Neural cell (in vitro differentiated cells): ENCODE measurements around the gene VIPAS39. TPM values are rescaled to one million over a fixed set of nuclear protein-coding genes. Genes with fewer than 3 reads are reported as not detected.

Experiments
- H2AFZ ChIP-seq: fragments of 200-600, 300-800 bp; sonication (generic), shearing (Covaris generic); 2 replicates; pipeline ENCODE4 v1.6.0; 2014; ENCODE audit warnings: low read depth, mild to moderate bottlenecking, antibody characterized with exemption, low read length, moderate library complexity
- H3F3A ChIP-seq: fragments of 200-600 bp; shearing (Covaris generic); 2 replicates; pipeline ENCODE4 v1.6.1; 2016; ENCODE audit warnings: mild to moderate bottlenecking, moderate library complexity, mixed read lengths, antibody characterized with exemption, low read length; ENCODE audit not compliant: insufficient read depth, poor library complexity, severe bottlenecking
- H3K27ac ChIP-seq: fragments of 200-600, 300-800 bp; sonication (generic), shearing (Covaris generic); 2 replicates; pipeline ENCODE4 v1.5.1; 2014; ENCODE audit warnings: mild to moderate bottlenecking, low read length, moderate library complexity
- H3K27me3 ChIP-seq: fragments of 300-800, 200-600 bp; sonication (generic), shearing (Covaris generic); 2 replicates; pipeline ENCODE4 v1.6.0; 2014; ENCODE audit warnings: mild to moderate bottlenecking, low read depth, low read length, moderate library complexity; ENCODE audit not compliant: insufficient read depth
- H3K36me3 ChIP-seq: fragments of 300-800, 200-600 bp; sonication (generic), shearing (Covaris generic); 2 replicates; pipeline ENCODE4 v1.5.1; 2014; ENCODE audit warnings: mild to moderate bottlenecking, antibody characterized with exemption, low read length, moderate library complexity; ENCODE audit not compliant: insufficient read depth
- H3K4me2 ChIP-seq: fragments of 300-800, 200-600 bp; sonication (generic), shearing (Covaris generic); 2 replicates; pipeline ENCODE4 v1.6.0; 2014; ENCODE audit warnings: mild to moderate bottlenecking, low read length
- H3K4me3 ChIP-seq: fragments of 300-800, 200-600 bp; sonication (generic), shearing (Covaris generic); 2 replicates; pipeline ENCODE4 v1.5.1; 2014; ENCODE audit warnings: mild to moderate bottlenecking, low read length, moderate library complexity
- H3K79me2 ChIP-seq: fragments of 200-600 bp; shearing (Covaris generic); replicated peaks from 2 replicates; pipeline ENCODE4 v1.6.0; 2014; ENCODE audit warnings: mild to moderate bottlenecking, low read length, moderate library complexity; ENCODE audit not compliant: insufficient read depth
- H3K9ac ChIP-seq: fragments of 300-800, 200-600 bp; sonication (generic), shearing (Covaris generic); 2 replicates; pipeline ENCODE4 v1.6.1; 2016; ENCODE audit warnings: mild to moderate bottlenecking, low read length, mixed read lengths
- H3K9me2 ChIP-seq: fragments of 200-600 bp; shearing (Covaris generic); 2 replicates; pipeline ENCODE4 v1.6.1; 2016; ENCODE audit warnings: mild to moderate bottlenecking, low read length, mixed read lengths; ENCODE audit not compliant: insufficient read depth
- H3K9me3 ChIP-seq: fragments of 200-600, 300-800 bp; sonication (generic), shearing (Covaris generic); 2 replicates; pipeline ENCODE4 v1.6.1; 2016; ENCODE audit warnings: mild to moderate bottlenecking, mixed run types, low read length, moderate library complexity, mixed read lengths
- H4K20me1 ChIP-seq: fragments of 200-600 bp; shearing (Covaris generic); 2 replicates; pipeline ENCODE4 v1.6.1; 2016; ENCODE audit warnings: mild to moderate bottlenecking, mixed run types; ENCODE audit not compliant: insufficient read depth
- CTCF ChIP-seq: fragments of 450-650 bp; IDR thresholded peaks from 2 replicates; pipeline ENCODE4 v1.5.1; 2014; ENCODE audit warnings: antibody characterized with exemption, mild to moderate bottlenecking, moderate library complexity; ENCODE audit not compliant: poor library complexity, severe bottlenecking
- EP300 ChIP-seq: fragments of 450-650 bp; conservative IDR thresholded peaks from 2 replicates; pipeline ENCODE4 v1.6.1; 2014; ENCODE audit warnings: antibody characterized with exemption, mild to moderate bottlenecking, moderate library complexity; ENCODE audit not compliant: poor library complexity, severe bottlenecking
- EZH2 ChIP-seq: fragments of 200-600, 300-800 bp; shearing (Covaris generic), sonication (generic); IDR thresholded peaks from 2 replicates; pipeline ENCODE4 v1.6.1; 2014; ENCODE audit warnings: antibody characterized with exemption, low read length, borderline replicate concordance, mild to moderate bottlenecking; ENCODE audit not compliant: insufficient read depth, poor library complexity, severe bottlenecking
- MXI1 ChIP-seq: fragments of 450-650 bp; conservative IDR thresholded peaks from 2 replicates; pipeline ENCODE4 v1.6.1; 2014; ENCODE audit warnings: antibody characterized with exemption, mild to moderate bottlenecking; ENCODE audit not compliant: poor library complexity, severe bottlenecking
- POLR2AphosphoS5 ChIP-seq: IDR thresholded peaks from 2 replicates; pipeline ENCODE4 v1.6.1; 2012
- RAD21 ChIP-seq: fragments of 450-650 bp; conservative IDR thresholded peaks from 2 replicates; pipeline ENCODE4 v1.6.1; 2014; ENCODE audit warnings: antibody characterized with exemption, mild to moderate bottlenecking, moderate library complexity
- REST ChIP-seq: IDR thresholded peaks from 2 replicates; pipeline ENCODE4 v1.6.1; 2012; ENCODE audit warnings: borderline replicate concordance
- SMC3 ChIP-seq: fragments of 450-650 bp; conservative IDR thresholded peaks from 2 replicates; pipeline ENCODE4 v1.6.1; 2014; ENCODE audit warnings: antibody characterized with exemption, mild to moderate bottlenecking, moderate library complexity; ENCODE audit not compliant: poor library complexity
- TAF1 ChIP-seq: IDR thresholded peaks from 2 replicates; pipeline ENCODE4 v1.6.1; 2012; ENCODE audit warnings: low read depth
- polyA plus RNA-seq: library from polyadenylated mRNA; depleted of rRNA; stranded (reverse); fragments of >200 nt; gene quantifications from 2 replicates; pipeline ENCODE4 v1.2.3, GENCODE V29; 2014

Gene VIPAS39
- polyA plus RNA-seq, 1 donor from 2014 or later: 39.5 TPM

DNA sequence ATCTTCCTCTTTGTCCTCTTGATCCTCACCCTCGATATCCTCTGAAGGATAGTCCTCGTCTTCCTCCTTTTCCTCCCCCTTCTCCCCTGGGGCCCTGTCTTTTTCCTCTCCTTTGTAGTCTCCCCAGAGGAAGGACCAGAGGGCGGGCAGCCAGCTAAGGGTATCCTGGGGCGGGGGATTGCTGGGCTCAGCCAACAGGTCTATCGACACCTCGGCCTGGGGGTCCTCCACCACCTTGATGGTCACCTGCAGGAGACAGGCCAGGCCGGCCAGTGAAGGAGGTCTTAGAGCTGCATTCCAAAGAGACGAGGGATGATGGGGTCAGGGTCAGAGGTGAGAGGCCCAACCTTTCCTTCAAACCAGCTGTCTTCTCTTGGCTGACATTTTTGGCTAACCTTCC, 25.0 kb upstream of the VIPAS39 start:
- TF ChIP-seq POLR2AphosphoS5 (no peak), EZH2 (no peak), EP300 (no peak), SMC3 (no peak), RAD21 (no peak), TAF1 (no peak), MXI1 (no peak), CTCF (no peak), REST (no peak)
- Histone ChIP-seq H3K27me3 (no peaks in the 10 kb centered on the region), H3K4me3 (no peak overlapping the region), H3K27ac (no peak overlapping the region), H4K20me1 (no peaks in the 10 kb centered on the region), H3K79me2 (no peaks in the 10 kb centered on the region), H2AFZ (no peak overlapping the region), H3K4me2 (no peak overlapping the region), H3K9me2 (no peaks in the 10 kb centered on the region), H3K9me3 (no peaks in the 10 kb centered on the region), H3K36me3 (no peaks in the 10 kb centered on the region), H3K9ac (no peak overlapping the region), H3F3A (no peaks in the 10 kb centered on the region)

DNA sequence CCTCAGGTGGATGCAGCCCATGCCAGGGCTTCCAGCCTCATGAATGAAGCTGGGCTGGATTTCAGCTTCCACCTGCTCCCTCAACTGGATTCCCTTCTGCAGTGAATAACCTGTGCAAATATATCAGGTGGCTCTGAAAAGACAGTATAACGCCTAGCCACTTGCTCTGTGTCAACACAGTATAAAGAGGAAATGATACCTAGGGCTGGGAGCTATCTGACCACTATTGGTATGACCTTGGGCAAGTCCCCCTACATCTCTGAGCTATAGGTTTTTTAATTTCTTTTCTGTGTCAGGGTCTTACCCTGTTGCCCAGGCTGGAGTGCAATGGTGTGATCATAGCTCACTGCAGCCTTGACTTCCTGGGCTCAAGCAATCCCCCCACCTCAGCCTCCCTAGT, 21.4 kb upstream of the VIPAS39 start:
- Histone ChIP-seq H3K27me3 (no peaks in the 10 kb centered on the region), H3K27ac (no peak overlapping the region), H3K9me3 (no peaks in the 10 kb centered on the region), H3K4me3 (no peak overlapping the region), H3F3A (no peaks in the 10 kb centered on the region), H4K20me1 (no peaks in the 10 kb centered on the region), H3K9me2 (no peaks in the 10 kb centered on the region), H3K36me3 (no peaks in the 10 kb centered on the region), H3K79me2 (no peaks in the 10 kb centered on the region), H3K4me2 (no peak overlapping the region), H2AFZ (no peak overlapping the region), H3K9ac (no peak overlapping the region)
- TF ChIP-seq EP300 (no peak), POLR2AphosphoS5 (no peak), CTCF (no peak), RAD21 (no peak), TAF1 (no peak), MXI1 (no peak), EZH2 (no peak), REST (no peak), SMC3 (no peak)
